Mammary epithelial cell (primary cell): ENCODE measurements around the gene NRG3.

Experiments used
- CTCF ChIP-seq, 2 donors: IDR thresholded peaks in 1 of 2; conservative IDR thresholded peaks in 1 of 2; 2 replicates each; pipeline ENCODE4 v1.5.1; 2011 to 2012; ENCODE audit warnings: inconsistent platforms in 2 of 2, low read length in 2 of 2, mild to moderate bottlenecking in 2 of 2, control low read depth in 1 of 2, low read depth in 1 of 2; ENCODE audit not compliant: insufficient read depth in 1 of 2; ENCODE audit errors: extremely low read depth in 1 of 2
- EZH2 ChIP-seq: IDR thresholded peaks from 2 replicates; pipeline ENCODE4 v1.6.1; 2012; ENCODE audit warnings: low read length, inconsistent platforms, borderline replicate concordance

- no peak for TF ChIP-seq CTCF (conservative IDR thresholded peaks at IDR 0.05 in 1 of 2, IDR thresholded peaks at IDR 0.05 in 1 of 2; ENCODE audit: extremely low read depth in 1 of 2, insufficient read depth in 1 of 2, low read depth in 1 of 2, low read length in 2 of 2)
- no peak for TF ChIP-seq EZH2
Observed at GRCh38 chr10:82554381-82554780, 679.4 kb downstream of the NRG3 start.
